Measurements from ENCODE around the gene C14orf180.
"Not testable (repeated sequence)": the region's sequence is repeated elsewhere in the genome, so short reads cannot be mapped to it uniquely, and the experiment has no call there.

GRCh38 chr14:104636846-104637545 lies 57.4 kb downstream of the C14orf180 start:
- not testable (repeated sequence) for TF ChIP-seq FOXM1 (IDR thresholded peaks at IDR 0.05; ENCODE audit: low read depth, low read length); POLR2A (IDR thresholded peaks at IDR 0.05; ENCODE audit: low read depth, low read length); YY1 (IDR thresholded peaks at IDR 0.05; ENCODE audit: low read depth, low read length); SP1 (IDR thresholded peaks at IDR 0.05; ENCODE audit: low read depth, low read length); IKZF1 (conservative IDR thresholded peaks at IDR 0.05); POLR2AphosphoS2 (IDR thresholded peaks at IDR 0.05; ENCODE audit: low read depth, low read length)
- TF ChIP-seq, protein P1, sequence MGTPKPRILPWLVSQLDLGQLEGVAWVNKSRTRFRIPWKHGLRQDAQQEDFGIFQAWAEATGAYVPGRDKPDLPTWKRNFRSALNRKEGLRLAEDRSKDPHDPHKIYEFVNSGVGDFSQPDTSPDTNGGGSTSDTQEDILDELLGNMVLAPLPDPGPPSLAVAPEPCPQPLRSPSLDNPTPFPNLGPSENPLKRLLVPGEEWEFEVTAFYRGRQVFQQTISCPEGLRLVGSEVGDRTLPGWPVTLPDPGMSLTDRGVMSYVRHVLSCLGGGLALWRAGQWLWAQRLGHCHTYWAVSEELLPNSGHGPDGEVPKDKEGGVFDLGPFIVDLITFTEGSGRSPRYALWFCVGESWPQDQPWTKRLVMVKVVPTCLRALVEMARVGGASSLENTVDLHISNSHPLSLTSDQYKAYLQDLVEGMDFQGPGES (IDR thresholded peaks at IDR 0.05), result not testable (repeated sequence)

Data from GM12878 (cell line).